Heart left ventricle (tissue), 13 donors: ENCODE measurements around the gene ACKR2.

Experiments
- POLR2A ChIP-seq, 2 donors: fragments of 450-650 bp; IDR thresholded peaks; one replicate each; pipeline ENCODE4 v1.6.1; 2017; ENCODE audit warnings: antibody characterized with exemption in 2 of 2, mild to moderate bottlenecking in 2 of 2, moderate library complexity in 2 of 2
- TF ChIP-seq, protein P1 (sequence below), 12 donors: fragments of 200-600 bp; sonication (generic) in 4 of 12; IDR thresholded peaks; one replicate each; pipeline versions ENCODE4 v1.5.0 to v1.8.0; 2018 to 2022; ENCODE audit warnings: antibody characterized with exemption in 12 of 12, mild to moderate bottlenecking in 5 of 12
- donor health status: ischemic (EF 13 %, LVEDD 7.1; RV severe dilation, severe dysfunction).
- donor health status: DM: no; HTN: yes; CAD: no.
- donor health status: DM: no; HTN: no; CAD: no.
- donor health status: ischemic (EF 25% LVEDD 6.9; RV normal size, moderate dysfunction).
- donor health status: ischemic (EF 25% LVEDD 5.7; RV mildly dilated, moderate dysfunction).
- donor health status: ischemic (EF 35%, LVEDD 5.7; RV mildly dilated, moderate dysfunction).
- donor health status: nonischemic (EF 11% LVEDD 7.7; RV severe dilation, severe dysfunction).
- donor health status: DM: yes; HTN: yes; CAD: no.
- donor health status: PGD.
- donor health status: ischemic (EF 29% LVEDD 5.4; RV normal size, mild dysfunction).
- donor health status: nonischemic (EF 23%, LVEDD 6.1; RV moderate dilation, normal function).

DNA sequence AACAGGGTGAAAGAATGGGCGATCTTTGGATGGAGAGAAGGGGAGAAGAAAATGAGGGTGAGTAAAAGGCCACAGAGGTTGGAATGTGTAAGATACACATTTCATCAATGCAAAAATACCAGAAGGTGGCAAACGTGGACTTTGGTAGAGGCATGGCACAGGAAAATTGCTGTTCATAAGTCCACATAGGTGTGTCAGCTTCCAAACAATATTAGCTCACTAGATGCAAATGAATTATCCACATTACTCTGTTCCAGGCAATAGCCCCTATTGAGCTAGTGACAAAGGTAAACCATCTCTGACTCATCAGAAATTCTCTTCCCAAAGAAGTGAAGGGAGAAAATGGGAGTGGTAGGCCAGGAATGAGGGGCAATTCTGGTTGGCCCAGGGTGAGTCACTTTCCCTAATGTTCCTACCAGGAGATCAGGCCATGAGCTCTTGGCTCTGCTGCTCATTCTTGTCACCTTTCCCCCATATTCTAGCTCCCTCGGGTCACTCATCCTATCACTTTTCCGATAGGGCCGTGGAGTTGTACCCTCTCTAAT is 19.9 kb downstream of the ACKR2 start:
- TF ChIP-seq, protein P1, sequence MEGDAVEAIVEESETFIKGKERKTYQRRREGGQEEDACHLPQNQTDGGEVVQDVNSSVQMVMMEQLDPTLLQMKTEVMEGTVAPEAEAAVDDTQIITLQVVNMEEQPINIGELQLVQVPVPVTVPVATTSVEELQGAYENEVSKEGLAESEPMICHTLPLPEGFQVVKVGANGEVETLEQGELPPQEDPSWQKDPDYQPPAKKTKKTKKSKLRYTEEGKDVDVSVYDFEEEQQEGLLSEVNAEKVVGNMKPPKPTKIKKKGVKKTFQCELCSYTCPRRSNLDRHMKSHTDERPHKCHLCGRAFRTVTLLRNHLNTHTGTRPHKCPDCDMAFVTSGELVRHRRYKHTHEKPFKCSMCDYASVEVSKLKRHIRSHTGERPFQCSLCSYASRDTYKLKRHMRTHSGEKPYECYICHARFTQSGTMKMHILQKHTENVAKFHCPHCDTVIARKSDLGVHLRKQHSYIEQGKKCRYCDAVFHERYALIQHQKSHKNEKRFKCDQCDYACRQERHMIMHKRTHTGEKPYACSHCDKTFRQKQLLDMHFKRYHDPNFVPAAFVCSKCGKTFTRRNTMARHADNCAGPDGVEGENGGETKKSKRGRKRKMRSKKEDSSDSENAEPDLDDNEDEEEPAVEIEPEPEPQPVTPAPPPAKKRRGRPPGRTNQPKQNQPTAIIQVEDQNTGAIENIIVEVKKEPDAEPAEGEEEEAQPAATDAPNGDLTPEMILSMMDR (IDR thresholded peaks at IDR 0.05), result no peak
- no peak for TF ChIP-seq POLR2A (IDR thresholded peaks at IDR 0.05)
